ENCODE results near the gene OR52E6. TPM values are rescaled to one million over a fixed set of nuclear protein-coding genes. Genes with fewer than 3 reads are reported as not detected.

OR52E6 gene
- total RNA-seq, 1 experiment from 2014 or later = not detected

GRCh38 chr11:5818245-5818886 lies 23.3 kb downstream of the OR52E6 start:
- Histone ChIP-seq H2AFZ (ENCODE audit: low read length) (no peak overlapping the region), H3K79me2 (ENCODE audit: low read length) (no peaks in the 10 kb centered on the region), H3K4me1 (ENCODE audit: insufficient read depth, low read length) (no peaks in the 10 kb centered on the region), H3K9me3 (ENCODE audit: low read length) (no peaks in the 10 kb centered on the region), H3K9me2 (replicated peaks; ENCODE audit: low read length) (no peaks in the 10 kb centered on the region), H3K27me3 (ENCODE audit: low read length) (no peaks in the 10 kb centered on the region), H4K20me1 (ENCODE audit: low read length) (no peaks in the 10 kb centered on the region), H3K36me3 (ENCODE audit: low read depth, low read length) (no peaks in the 10 kb centered on the region), H3K4me2 (ENCODE audit: low read length) (no peak overlapping the region), H3K27ac (ENCODE audit: low read length) (no peak overlapping the region), H3K4me3 (ENCODE audit: low read length) (no peak overlapping the region), H3K9ac (ENCODE audit: low read length) (no peak overlapping the region), H3F3A (ENCODE audit: low read length, unreplicated experiment) (no peaks in the 10 kb centered on the region)
- DNase-seq = no peak
- ATAC-seq = no peak
- no TSS peak for BruUV-seq (replicated peaks)
- TF ChIP-seq EZH2 (IDR thresholded peaks at IDR 0.05; ENCODE audit: low read length, unreplicated experiment) = no peak
- TF ChIP-seq EZH2phosphoT487 (IDR thresholded peaks at IDR 0.05; ENCODE audit: borderline replicate concordance, low read length) = no peak
- TF ChIP-seq, protein P1, sequence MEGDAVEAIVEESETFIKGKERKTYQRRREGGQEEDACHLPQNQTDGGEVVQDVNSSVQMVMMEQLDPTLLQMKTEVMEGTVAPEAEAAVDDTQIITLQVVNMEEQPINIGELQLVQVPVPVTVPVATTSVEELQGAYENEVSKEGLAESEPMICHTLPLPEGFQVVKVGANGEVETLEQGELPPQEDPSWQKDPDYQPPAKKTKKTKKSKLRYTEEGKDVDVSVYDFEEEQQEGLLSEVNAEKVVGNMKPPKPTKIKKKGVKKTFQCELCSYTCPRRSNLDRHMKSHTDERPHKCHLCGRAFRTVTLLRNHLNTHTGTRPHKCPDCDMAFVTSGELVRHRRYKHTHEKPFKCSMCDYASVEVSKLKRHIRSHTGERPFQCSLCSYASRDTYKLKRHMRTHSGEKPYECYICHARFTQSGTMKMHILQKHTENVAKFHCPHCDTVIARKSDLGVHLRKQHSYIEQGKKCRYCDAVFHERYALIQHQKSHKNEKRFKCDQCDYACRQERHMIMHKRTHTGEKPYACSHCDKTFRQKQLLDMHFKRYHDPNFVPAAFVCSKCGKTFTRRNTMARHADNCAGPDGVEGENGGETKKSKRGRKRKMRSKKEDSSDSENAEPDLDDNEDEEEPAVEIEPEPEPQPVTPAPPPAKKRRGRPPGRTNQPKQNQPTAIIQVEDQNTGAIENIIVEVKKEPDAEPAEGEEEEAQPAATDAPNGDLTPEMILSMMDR (conservative IDR thresholded peaks at IDR 0.05; ENCODE audit: low read depth, low read length) = no peak
- CTCF ChIA-PET = no interaction called here
- intact Hi-C loops (cut with micrococcal nuclease) = no loop called here
- POLR2A ChIA-PET (ENCODE audit: unreplicated experiment) = no interaction called here

DNA sequence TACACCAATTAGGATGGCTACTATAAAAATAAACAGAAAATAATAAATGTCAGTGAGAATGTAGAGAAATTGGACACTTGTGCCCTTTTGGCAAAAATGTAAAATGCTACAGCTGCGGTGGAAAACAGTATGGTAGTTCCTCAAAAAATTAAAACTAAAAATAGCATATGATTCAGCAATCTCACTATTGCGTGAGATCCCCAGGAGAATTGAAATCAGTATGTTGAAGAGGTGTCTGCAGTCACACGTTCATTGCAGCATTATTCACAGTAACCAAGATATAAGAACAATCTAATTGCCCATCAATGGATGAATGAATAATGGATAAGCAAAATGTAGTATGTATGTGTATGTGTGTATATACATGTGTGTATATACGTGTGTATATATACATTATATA lies 26.2 kb downstream of the OR52E6 start:
- no peaks in the 10 kb centered on the region; the same call in 1 of the 2 replicates for H3K27me3 ChIP-seq (ENCODE audit: low read length)
- no peak overlapping the region for H3K9ac ChIP-seq (ENCODE audit: low read length)
- no peaks in the 10 kb centered on the region for H4K20me1 ChIP-seq (ENCODE audit: low read length)
- no peaks in the 10 kb centered on the region for H3K79me2 ChIP-seq (ENCODE audit: low read length)
- no peak for DNase-seq
- H3K4me1 ChIP-seq (ENCODE audit: insufficient read depth, low read length) = no peaks in the 10 kb centered on the region
- CTCF ChIA-PET = no interaction called here
- no peaks in the 10 kb centered on the region for H3K36me3 ChIP-seq (ENCODE audit: low read depth, low read length)
- no TSS peak for BruUV-seq (replicated peaks)
- H3K9me3 ChIP-seq (ENCODE audit: low read length) = no peaks in the 10 kb centered on the region
- intact Hi-C loops (cut with micrococcal nuclease) = no loop called here
- no peak overlapping the region for H2AFZ ChIP-seq (ENCODE audit: low read length)
- ATAC-seq = no peak
- H3K27ac ChIP-seq (ENCODE audit: low read length) = no peak overlapping the region
- POLR2A ChIA-PET (ENCODE audit: unreplicated experiment) = no interaction called here
- H3K9me2 ChIP-seq (replicated peaks; ENCODE audit: low read length) = no peaks in the 10 kb centered on the region
- no peaks in the 10 kb centered on the region for H3F3A ChIP-seq (ENCODE audit: low read length, unreplicated experiment)
- H3K4me2 ChIP-seq (ENCODE audit: low read length) = no peak overlapping the region
- TF ChIP-seq, protein P1 (conservative IDR thresholded peaks at IDR 0.05; ENCODE audit: low read depth, low read length) = no peak
- TF ChIP-seq EZH2phosphoT487 (IDR thresholded peaks at IDR 0.05; ENCODE audit: borderline replicate concordance, low read length) (no peak), EZH2 (IDR thresholded peaks at IDR 0.05; ENCODE audit: low read length, unreplicated experiment) (no peak)
- H3K4me3 ChIP-seq (ENCODE audit: low read length) = no peak overlapping the region

All from PC-3 (cell line).